KMS-11 (cell line): Measurements from ENCODE around the gene UTS2.

Source experiments
- H2AFZ ChIP-seq: fragments of 200-600 bp; sonication (generic); 2 replicates; pipeline ENCODE4 v1.6.1; 2016; ENCODE audit warnings: antibody characterized with exemption, mixed run types, low read depth
- H3K27ac ChIP-seq: fragments of 200-600 bp; sonication (generic); 2 replicates; pipeline ENCODE4 v1.6.1; 2016; ENCODE audit warnings: mild to moderate bottlenecking, mixed run types
- H3K27me3 ChIP-seq: fragments of 200-600 bp; sonication (generic); 2 replicates; pipeline ENCODE4 v1.6.1; 2017; ENCODE audit warnings: mild to moderate bottlenecking, low read depth, mixed run types, moderate library complexity; ENCODE audit not compliant: insufficient read depth
- H3K36me3 ChIP-seq: fragments of 200-600 bp; sonication (generic); 2 replicates; pipeline ENCODE4 v1.6.1; 2017; ENCODE audit warnings: mild to moderate bottlenecking, mixed run types; ENCODE audit not compliant: insufficient read depth
- H3K4me1 ChIP-seq: fragments of 200-600 bp; sonication (generic); 2 replicates; pipeline ENCODE4 v1.6.1; 2016; ENCODE audit warnings: mild to moderate bottlenecking, low read depth, mixed run types; ENCODE audit not compliant: poor library complexity, severe bottlenecking
- H3K4me2 ChIP-seq: fragments of 200-600 bp; sonication (generic); 2 replicates; pipeline ENCODE4 v1.7.0; 2016; ENCODE audit warnings: mild to moderate bottlenecking, mixed run types
- H3K4me3 ChIP-seq: fragments of 200-600 bp; sonication (generic); IDR thresholded peaks from 2 replicates; pipeline ENCODE4 v1.6.1; 2017; ENCODE audit warnings: low read depth, low read length, mixed read lengths; ENCODE audit not compliant: insufficient read depth
- H3K79me2 ChIP-seq: fragments of 200-600 bp; sonication (generic); 2 replicates; pipeline ENCODE4 v1.6.1; 2016; ENCODE audit warnings: low read depth, mixed run types; ENCODE audit not compliant: insufficient read depth
- H3K9ac ChIP-seq: fragments of 200-600 bp; sonication (generic); 2 replicates; pipeline ENCODE4 v1.6.1; 2016; ENCODE audit warnings: mild to moderate bottlenecking, mixed run types
- H4K20me1 ChIP-seq: fragments of 200-600 bp; sonication (generic); 2 replicates; pipeline ENCODE4 v1.6.1; 2016; ENCODE audit warnings: mild to moderate bottlenecking, mixed run types; ENCODE audit not compliant: insufficient read depth
- CTCF ChIP-seq: fragments of 200-600 bp; sonication (generic); conservative IDR thresholded peaks from 2 replicates; pipeline ENCODE4 v1.6.1; 2017; ENCODE audit warnings: low read depth, mild to moderate bottlenecking, antibody characterized with exemption, low read length, moderate library complexity, mixed read lengths

The UTS2 gene, protein sequence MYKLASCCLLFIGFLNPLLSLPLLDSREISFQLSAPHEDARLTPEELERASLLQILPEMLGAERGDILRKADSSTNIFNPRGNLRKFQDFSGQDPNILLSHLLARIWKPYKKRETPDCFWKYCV

DNA sequence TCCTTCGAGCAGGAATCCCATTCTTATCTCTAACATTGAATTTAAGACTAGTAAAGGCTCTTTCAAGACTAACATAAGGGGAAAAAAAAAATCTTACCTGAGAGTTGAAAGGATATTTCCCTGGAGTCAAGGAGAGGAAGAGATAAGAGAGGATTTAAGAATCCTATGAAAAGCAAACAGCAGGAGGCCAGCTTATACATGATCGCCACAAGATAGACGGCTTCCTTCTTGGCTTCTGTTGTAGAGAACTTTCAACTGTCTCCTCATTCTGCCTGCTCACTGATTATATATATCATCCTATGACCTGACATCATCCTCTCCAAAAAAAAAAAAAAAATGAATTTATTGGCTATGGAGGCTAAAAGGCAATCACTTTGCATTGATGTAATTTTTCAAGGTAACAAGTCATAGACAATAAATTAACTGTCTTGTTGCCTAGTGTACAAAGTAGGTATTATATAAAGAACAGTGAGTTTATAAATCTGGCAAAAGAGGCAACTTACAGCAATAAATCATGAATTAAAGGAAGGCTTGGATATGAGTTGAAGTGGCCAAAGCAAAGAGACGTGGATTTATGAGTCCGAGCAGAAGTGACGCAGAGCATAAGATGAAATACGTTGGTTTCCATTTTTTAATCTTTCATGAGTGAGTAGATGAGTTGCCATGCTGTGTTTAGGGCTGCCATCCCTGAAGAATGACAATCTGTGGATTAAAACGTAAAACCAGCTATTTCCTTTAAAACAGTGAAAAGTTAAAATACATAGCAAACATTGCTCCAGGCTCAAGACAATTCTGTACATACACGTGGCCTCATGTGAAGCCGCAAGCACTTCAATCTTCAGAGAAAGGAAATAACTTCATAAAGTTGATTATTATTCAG, at the start of gene UTS2:
Gene UTS2 (minus strand): TSS at position 262 of the 880 bp plus-strand sequence. CDS start 62 bp downstream, at position 200.
- TF ChIP-seq CTCF, result no peak
- H3K27ac ChIP-seq, result no peak within 1 kb of the TSS
- H3K79me2 ChIP-seq, result no peaks in the 10 kb centered on the region
- H3K4me3 ChIP-seq, result no peak within 1 kb of the TSS
- H2AFZ ChIP-seq, result no peak within 1 kb of the TSS
- H4K20me1 ChIP-seq, result no peaks in the 10 kb centered on the region
- H3K9ac ChIP-seq, result no peak within 1 kb of the TSS
- no peaks in the 10 kb centered on the region for H3K36me3 ChIP-seq
- H3K4me2 ChIP-seq, result no peak within 1 kb of the TSS
- no peaks in the 10 kb centered on the region for H3K4me1 ChIP-seq
- H3K27me3 ChIP-seq, result no peaks in the 10 kb centered on the region

GRCh38 chr1:7899741-7900140, 46.9 kb upstream of the UTS2 start:
- Histone ChIP-seq H3K4me1 (no peaks in the 10 kb centered on the region), H2AFZ (no peak overlapping the region), H3K27ac (no peak overlapping the region), H3K79me2 (no peaks in the 10 kb centered on the region), H4K20me1 (no peaks in the 10 kb centered on the region), H3K9ac (no peak overlapping the region), H3K4me2 (no peak overlapping the region), H3K27me3 (no peaks in the 10 kb centered on the region), H3K36me3 (no peaks in the 10 kb centered on the region), H3K4me3 (no peak overlapping the region)
- no peak for TF ChIP-seq CTCF

DNA sequence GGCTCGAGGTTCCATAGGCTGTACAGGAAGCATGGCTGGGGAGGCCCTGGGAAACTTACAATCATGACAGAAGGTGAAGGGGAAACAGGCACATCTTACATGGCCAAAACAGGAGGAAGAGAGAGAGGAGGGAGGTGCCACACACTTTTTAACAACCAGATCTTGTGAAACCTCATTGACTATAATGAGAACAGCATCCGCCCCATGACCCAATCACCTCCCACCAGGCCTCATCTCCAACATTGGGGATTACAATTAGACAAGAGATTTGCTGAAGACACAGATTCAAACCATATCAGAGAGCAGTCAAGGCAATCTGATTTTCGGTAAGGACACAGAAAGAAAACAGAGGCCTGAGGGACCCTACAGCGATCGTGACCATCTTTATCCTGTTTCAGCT, 46.1 kb upstream of the UTS2 start:
- no peak overlapping the region for H3K4me3 ChIP-seq
- H3K9ac ChIP-seq, result no peak overlapping the region
- no peak overlapping the region for H3K4me2 ChIP-seq
- no peak overlapping the region for H2AFZ ChIP-seq
- no peaks in the 10 kb centered on the region for H3K36me3 ChIP-seq
- no peaks in the 10 kb centered on the region for H3K79me2 ChIP-seq
- no peaks in the 10 kb centered on the region for H3K4me1 ChIP-seq
- H4K20me1 ChIP-seq, result no peaks in the 10 kb centered on the region
- no peaks in the 10 kb centered on the region for H3K27me3 ChIP-seq
- TF ChIP-seq CTCF, result no peak
- no peak overlapping the region for H3K27ac ChIP-seq

DNA sequence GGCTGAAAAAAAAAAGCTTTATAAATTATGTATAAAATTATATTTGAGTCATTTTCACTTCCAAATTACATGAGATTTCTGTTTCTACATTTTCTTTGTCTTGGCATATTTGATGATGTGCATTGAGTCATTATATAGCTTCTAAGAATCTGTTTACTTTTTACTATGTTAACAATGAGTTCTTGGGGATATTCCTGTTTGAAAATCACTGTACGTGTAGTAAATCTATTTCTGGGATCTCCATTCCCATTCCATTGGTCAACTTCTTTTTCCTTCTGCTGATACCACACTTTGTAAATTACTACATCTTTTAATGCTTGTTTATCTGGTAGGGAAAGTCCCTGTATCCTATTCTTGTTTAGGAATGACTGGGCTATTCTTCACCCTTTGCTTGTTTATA, 44.1 kb upstream of the UTS2 start:
- no peaks in the 10 kb centered on the region for H3K79me2 ChIP-seq
- H3K36me3 ChIP-seq, result no peaks in the 10 kb centered on the region
- no peak for TF ChIP-seq CTCF
- no peak overlapping the region for H3K9ac ChIP-seq
- no peak overlapping the region for H3K4me2 ChIP-seq
- H3K4me1 ChIP-seq, result no peaks in the 10 kb centered on the region
- H3K27ac ChIP-seq, result no peak overlapping the region
- H2AFZ ChIP-seq, result no peak overlapping the region
- H3K27me3 ChIP-seq, result no peaks in the 10 kb centered on the region
- no peaks in the 10 kb centered on the region for H4K20me1 ChIP-seq
- no peak overlapping the region for H3K4me3 ChIP-seq
